ENCODE measurements around the gene STAG1. TPM values are rescaled to one million over a fixed set of nuclear protein-coding genes. Genes with fewer than 3 reads are reported as not detected.

The STAG1 gene
- total RNA-seq, 1 experiment from 2014 or later: 34.6 TPM

GRCh38 chr3:136532766-136533165 lies 219.4 kb downstream of the STAG1 start:
- Histone ChIP-seq H3K79me2 (ENCODE audit: insufficient read depth, low read length) (no peaks in the 10 kb centered on the region), H4K20me1 (ENCODE audit: control insufficient read depth, insufficient read depth, insufficient read length) (no peaks in the 10 kb centered on the region), H3K14ac (ENCODE audit: insufficient read depth, low read length) (no peak overlapping the region), H3K23me2 (ENCODE audit: insufficient read length, low read depth, low read length, poor library complexity, severe bottlenecking) (no peaks in the 10 kb centered on the region), H4K5ac (ENCODE audit: insufficient read length, low read depth, low read length) (no peak overlapping the region), H2BK12ac (ENCODE audit: insufficient read length, low read depth, low read length) (no peak overlapping the region), H2BK5ac (ENCODE audit: insufficient read length, low read length) (no peak overlapping the region), H4K91ac (ENCODE audit: insufficient read length, low read depth, low read length) (no peak overlapping the region), H3K4me1 (ENCODE audit: insufficient read depth, low read length) (no peaks in the 10 kb centered on the region; the same call in 1 of the 2 replicates), H3K56ac (ENCODE audit: insufficient read length, low read depth, low read length) (no peak overlapping the region), H4K8ac (replicated peaks; ENCODE audit: insufficient read length, low read depth, low read length) (no peak overlapping the region), H3T11ph (ENCODE audit: low read length) (no peak overlapping the region), H3K4ac (ENCODE audit: low read depth, low read length) (no peak overlapping the region), H3K9me3 (ENCODE audit: control insufficient read depth, low read depth, low read length) (no peaks in the 10 kb centered on the region), H2BK120ac (ENCODE audit: low read depth, low read length, poor library complexity, severe bottlenecking) (no peak overlapping the region), H2BK20ac (ENCODE audit: low read depth, low read length, poor library complexity, severe bottlenecking) (no peak overlapping the region), H2AK5ac (ENCODE audit: insufficient read length, low read length) (no peak overlapping the region), H3K9ac (ENCODE audit: extremely low read depth, insufficient read length, low read length) (no peak overlapping the region), H2BK15ac (ENCODE audit: low read depth, low read length) (no peak overlapping the region), H2AFZ (ENCODE audit: low read length) (no peak overlapping the region), H3K4me2 (ENCODE audit: insufficient read depth, insufficient read length, low read length) (no peak overlapping the region), H3K27ac (ENCODE audit: insufficient read length, low read depth, low read length) (no peak overlapping the region), H3K23ac (ENCODE audit: insufficient read length, low read depth, low read length) (no peak overlapping the region), H3K18ac (ENCODE audit: insufficient read length, low read depth, low read length) (no peak overlapping the region), H3K79me1 (ENCODE audit: insufficient read depth, low read depth, low read length, poor library complexity, severe bottlenecking) (no peaks in the 10 kb centered on the region), H3K27me3 (ENCODE audit: insufficient read depth, low read length) (no peaks in the 10 kb centered on the region)
- Mint-ChIP-seq H3K4me1 (peaks cover 9 to 12% of the 10 kb centered on the region in 2 experiments), H3K9me3 (no peaks in the 10 kb centered on the region; a peak in 1 of 5 replicates), H3K36me3 (ENCODE audit: insufficient read depth in 1 of 3, low read depth in 3 of 3) (peaks cover under 1 to 3% (median 2%) of the 10 kb centered on the region in 3 experiments; a peak in 4 of 7 replicates), H3K27ac (no peak overlapping the region), H3K4me3 (no peak overlapping the region), H3K27me3 (ENCODE audit: low read depth) (no peaks in the 10 kb centered on the region)
- WGBS (ENCODE audit: extremely low coverage, insufficient read length, low lambda C conversion rate): no CpG with 5 or more reads among the region's 1 CpG
- no peak for DNase-seq
- no peak for TF ChIP-seq CTCF (conservative IDR thresholded peaks at IDR 0.05)

All from H9 (cell line).